GM21723 (cell line): ENCODE measurements around the gene POU6F2.
"Not testable (repeated sequence)": the region's sequence is repeated elsewhere in the genome, so short reads cannot be mapped to it uniquely, and the experiment has no call there.

Experiments used
- ATAC-seq: cut with Tn5 transposase; IDR thresholded peaks from one replicate; pipeline ENCODE4 v1.9.1; 2021; ENCODE audit warnings: mild to moderate bottlenecking, moderate library complexity; ENCODE audit not compliant: unreplicated experiment

POU6F2 gene

GRCh38 chr7:38992203-38992602, 14.5 kb downstream of the POU6F2 start:
- no peak for ATAC-seq

DNA sequence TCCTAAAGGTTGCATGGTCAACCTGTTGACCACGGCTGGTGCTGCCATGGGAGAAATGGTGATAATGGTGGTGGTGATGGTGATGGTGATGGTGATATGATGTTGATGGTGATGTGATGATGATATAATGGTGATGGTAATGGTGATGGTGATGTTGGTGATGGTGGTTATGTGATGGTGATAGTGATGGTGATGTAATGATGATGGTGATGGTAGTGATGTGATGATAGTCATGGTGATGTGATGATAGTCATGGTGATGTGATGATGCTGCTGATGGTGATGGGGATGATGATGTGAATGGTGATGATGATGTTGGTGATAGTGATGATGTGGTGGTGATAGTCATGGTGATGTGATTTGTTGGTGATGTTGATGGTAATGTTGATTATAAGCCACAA, 23.9 kb downstream of the POU6F2 start:
- ATAC-seq, result no peak

- ATAC-seq, result no peak
Observed at GRCh38 chr7:39002755-39003154, 25.0 kb downstream of the POU6F2 start.

- no peak for ATAC-seq
Observed at GRCh38 chr7:39005036-39005435, 27.3 kb downstream of the POU6F2 start.

DNA sequence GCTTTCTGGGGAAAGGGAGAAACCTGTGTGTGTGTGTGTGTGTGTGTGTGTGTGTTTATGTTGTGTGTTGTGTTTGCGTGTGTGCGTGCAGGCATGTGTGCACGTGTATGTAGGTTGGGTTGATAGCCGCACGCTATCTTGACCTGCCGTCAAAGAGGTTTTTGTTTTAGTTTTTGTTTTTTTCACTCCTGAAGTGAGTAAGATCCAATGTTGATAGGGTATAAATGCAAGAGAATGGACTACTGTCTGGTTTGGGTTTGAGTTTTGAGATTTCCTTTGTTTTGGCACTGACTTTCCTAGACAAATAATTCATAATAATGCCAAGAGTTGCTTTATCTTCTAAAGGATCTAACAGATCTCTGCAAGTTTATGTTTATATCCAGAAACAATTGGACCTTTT, 27.8 kb downstream of the POU6F2 start:
- no peak for ATAC-seq

GRCh38 chr7:39013049-39013939, 35.6 kb downstream of the POU6F2 start:
- not testable (repeated sequence) for ATAC-seq

- no peak for ATAC-seq
Observed at GRCh38 chr7:39016609-39017008, 38.9 kb downstream of the POU6F2 start.

GRCh38 chr7:39017369-39017915, 39.7 kb downstream of the POU6F2 start:
- no peak for ATAC-seq

DNA sequence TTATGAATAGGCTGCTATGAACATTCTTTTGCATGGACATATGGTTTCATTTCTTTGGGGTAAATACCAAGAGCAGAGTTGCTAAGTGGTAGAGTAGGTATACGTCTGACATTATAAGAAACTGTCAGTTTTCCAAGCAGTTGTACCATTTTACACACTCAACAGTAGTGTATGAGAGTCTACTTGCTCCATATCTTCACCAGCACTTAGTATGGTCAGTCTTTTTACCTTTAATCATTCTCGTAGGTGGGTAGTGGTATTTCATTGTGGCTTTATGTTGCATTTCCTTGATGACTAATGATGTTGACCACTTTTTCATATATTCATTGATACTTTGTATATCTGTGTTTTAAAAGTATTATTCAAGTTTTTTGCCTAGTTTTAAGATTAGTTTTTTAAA, 45.1 kb downstream of the POU6F2 start:
- no peak for ATAC-seq

GRCh38 chr7:39027491-39027890, 49.8 kb downstream of the POU6F2 start:
- no peak for ATAC-seq

- ATAC-seq, result no peak
Observed at GRCh38 chr7:39033885-39034624, 56.3 kb downstream of the POU6F2 start.

DNA sequence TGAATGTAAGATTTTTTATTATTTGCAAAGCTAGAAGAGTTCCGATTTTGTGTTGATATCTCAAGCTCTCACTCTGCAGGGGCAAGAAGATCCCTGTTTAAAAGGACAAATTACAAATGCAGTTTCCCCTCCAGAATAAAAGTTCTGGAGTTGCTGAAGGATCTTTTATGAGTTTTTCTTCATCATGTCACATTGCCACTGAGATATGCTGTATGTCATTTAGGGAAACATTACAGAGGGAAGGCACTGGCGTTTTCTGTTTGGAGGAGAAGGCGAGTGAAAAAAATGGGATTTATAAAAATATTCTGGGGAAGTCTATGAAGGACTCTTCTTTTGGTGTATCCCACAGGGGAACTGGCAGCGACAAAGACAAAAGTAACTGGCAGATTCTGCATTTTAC, 57.4 kb downstream of the POU6F2 start:
- ATAC-seq, result no peak

DNA sequence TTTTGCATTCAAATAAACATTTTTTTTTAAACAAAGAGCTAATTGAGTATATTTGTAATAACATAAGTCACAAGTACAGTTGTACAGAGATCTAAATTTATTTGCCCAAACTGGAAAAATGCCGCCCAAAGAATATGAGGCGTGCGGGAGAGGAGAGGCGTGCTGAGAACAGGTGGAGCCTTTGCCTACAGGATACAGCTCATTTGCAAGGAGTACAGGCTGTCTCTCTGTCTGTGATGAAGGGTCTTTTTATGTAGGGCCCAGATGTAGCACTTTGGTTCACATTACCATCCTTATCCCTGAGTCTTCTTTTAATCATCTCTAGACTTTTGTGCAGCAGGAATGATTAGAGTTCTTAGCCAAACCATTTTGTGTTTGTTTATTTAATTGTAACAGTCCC, 58.2 kb downstream of the POU6F2 start:
- ATAC-seq, result no peak

DNA sequence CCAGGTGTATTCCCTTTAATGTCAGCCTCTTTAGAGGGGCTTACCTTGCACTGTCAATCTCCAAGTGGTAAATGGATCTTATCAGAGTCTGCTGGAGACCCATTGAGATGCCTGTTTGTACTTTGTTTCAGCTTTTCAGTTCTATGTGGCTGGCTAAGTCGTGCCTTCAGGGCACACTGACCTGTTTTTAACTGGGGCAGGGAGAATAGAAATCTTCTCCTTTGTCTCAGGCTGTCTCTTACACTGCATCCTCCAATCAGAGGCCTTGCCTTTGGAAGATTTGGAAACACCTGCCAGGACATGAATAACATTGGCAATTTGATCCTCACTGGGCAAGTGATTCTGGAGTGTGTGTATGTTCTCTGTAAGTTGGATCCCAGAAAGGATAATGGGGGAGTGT, 65.0 kb downstream of the POU6F2 start:
- no peak for ATAC-seq

- no peak for ATAC-seq
Observed at GRCh38 chr7:39043531-39043930, 65.8 kb downstream of the POU6F2 start.

DNA sequence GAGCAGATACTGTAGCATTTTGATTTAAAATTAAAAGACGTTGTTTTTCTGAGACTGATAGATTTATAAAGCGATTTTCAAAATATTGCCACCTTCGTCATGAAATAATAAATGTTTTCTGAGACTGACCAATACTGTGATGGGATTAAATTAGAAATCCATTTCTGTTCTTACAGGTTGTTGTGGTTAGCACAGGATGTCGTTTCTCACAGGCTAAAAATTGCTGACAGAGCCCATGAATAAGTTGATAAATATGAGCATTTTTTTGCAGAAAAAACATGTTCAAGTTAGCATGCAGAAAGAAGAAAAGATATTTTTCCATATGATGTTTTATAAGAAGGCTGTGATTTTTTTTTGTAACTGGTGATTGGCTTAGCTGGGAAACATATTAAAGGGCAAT, 66.8 kb downstream of the POU6F2 start:
- no peak for ATAC-seq

DNA sequence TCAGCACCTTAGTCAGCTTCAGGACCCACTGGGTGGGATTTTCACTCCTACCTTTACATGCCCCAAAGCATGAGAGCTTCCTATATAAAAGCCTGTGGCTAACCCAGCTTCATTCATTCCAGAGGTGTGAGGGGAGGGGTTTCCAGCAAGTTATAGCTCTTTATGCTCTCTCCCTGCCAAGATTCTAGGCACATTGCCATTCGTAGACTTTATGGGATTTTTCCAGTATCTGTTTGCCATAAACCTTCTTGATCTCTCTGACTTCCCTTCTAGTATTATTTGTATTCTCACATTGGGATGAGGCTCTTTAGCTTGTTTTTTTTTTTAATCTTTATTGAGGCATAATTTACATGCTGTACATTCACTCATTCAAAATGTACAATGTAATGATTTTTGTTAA, 67.5 kb downstream of the POU6F2 start:
- ATAC-seq, result no peak

DNA sequence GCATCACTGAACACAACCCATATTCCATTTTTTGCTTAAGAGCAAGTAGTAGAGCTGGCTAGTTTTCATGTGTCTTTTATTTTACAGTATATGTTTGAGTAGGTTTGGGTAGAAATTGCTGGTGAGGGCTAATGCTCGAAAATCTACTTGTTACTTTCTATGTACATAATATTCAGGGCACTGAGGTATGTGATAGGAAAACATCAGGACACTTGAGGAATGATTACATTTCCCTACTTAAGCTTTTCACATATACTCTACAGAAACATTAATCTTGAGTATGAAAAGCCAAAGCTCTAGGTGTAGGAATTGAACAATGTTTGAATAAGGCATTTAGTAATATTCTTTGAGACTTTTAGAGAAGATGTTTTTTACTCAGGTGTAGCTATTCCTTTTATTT, 73.6 kb downstream of the POU6F2 start:
- no peak for ATAC-seq

GRCh38 chr7:39051707-39052106, 74.0 kb downstream of the POU6F2 start:
- no peak for ATAC-seq

- ATAC-seq, result no peak
Observed at GRCh38 chr7:39054731-39055130, 77.0 kb downstream of the POU6F2 start.

DNA sequence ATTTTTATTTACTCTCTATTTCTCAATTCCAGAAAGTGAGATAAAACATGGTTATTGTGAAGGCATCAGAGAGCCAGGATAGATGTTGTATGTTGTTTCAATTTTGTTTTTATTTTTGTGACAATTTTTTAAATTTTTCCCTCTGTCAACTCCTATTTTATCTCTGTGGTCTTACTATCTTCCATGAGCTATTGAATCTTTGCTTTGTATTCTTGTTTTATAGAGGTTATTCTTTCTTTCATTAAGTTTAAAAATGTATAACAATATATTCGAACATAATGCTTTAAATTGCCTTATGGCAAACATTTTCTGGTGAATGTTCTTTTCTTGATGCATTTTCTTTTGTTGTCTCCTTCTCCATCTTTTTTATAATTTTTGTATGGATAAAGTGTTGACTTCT, 78.4 kb downstream of the POU6F2 start:
- ATAC-seq, result no peak

DNA sequence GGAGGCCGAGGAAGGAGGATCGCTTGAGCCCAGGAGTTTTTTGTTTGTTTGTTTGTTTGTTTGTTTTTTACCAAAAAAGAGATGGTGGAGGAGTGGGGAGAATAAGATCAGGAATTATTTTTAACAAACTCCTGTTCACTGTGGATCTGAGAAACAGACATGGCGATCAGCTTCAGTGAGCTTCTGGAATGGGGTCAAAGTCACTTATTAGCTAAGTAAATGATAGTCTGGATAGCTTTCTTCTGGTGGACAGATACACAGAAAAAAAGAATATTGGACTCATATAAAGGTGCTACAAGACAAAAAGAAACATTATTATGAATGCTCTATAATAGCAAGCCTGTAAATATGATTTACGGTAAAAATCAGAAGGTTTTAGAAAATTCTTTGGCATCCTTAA, 85.1 kb downstream of the POU6F2 start:
- no peak for ATAC-seq
